Fibroblast of skin of right biceps (primary cell): ENCODE measurements around the gene SERPIND1.
"Not testable (repeated sequence)": the region's sequence is repeated elsewhere in the genome, so short reads cannot be mapped to it uniquely, and the experiment has no call there.

ENCODE experiments used
- DNase-seq: peaks from one replicate; pipeline ENCODE4 v3.0.0-alpha.2; 2013

SERPIND1 gene

GRCh38 chr22:20773793-20774212 is at the start of gene SERPIND1:
SERPIND1 (plus strand) TSS chr22:20774113; CDS start chr22:20779313, 5,200 bp downstream.
- no peak for DNase-seq

GRCh38 chr22:20724676-20725454 is 49.0 kb upstream of the SERPIND1 start:
- no peak for DNase-seq

GRCh38 chr22:20725987-20726558 is 47.8 kb upstream of the SERPIND1 start:
- DNase-seq, result peak; percentile 23

GRCh38 chr22:20727118-20728015 is 46.5 kb upstream of the SERPIND1 start:
- DNase-seq, result no peak

GRCh38 chr22:20728523-20729190 is 45.3 kb upstream of the SERPIND1 start:
- no peak for DNase-seq

GRCh38 chr22:20729194-20729593 is 44.7 kb upstream of the SERPIND1 start:
- no peak for DNase-seq

GRCh38 chr22:20732431-20732830 is 41.5 kb upstream of the SERPIND1 start:
- DNase-seq, result not testable (repeated sequence)

- DNase-seq, result not testable (repeated sequence)
These were observed 38.4 kb upstream of the SERPIND1 start for GRCh38 chr22:20735356-20736162.

GRCh38 chr22:20736891-20737290 is 37.0 kb upstream of the SERPIND1 start:
- not testable (repeated sequence) for DNase-seq

GRCh38 chr22:20738394-20739089 is 35.4 kb upstream of the SERPIND1 start:
- DNase-seq, result no peak

- DNase-seq, result no peak
These were observed 33.5 kb upstream of the SERPIND1 start for GRCh38 chr22:20740222-20740951.

- no peak for DNase-seq
These were observed 32.8 kb upstream of the SERPIND1 start for GRCh38 chr22:20741008-20741633.

- DNase-seq, result peak; percentile 19
These were observed 32.0 kb upstream of the SERPIND1 start for GRCh38 chr22:20741634-20742581.

GRCh38 chr22:20742764-20743163 is 31.1 kb upstream of the SERPIND1 start:
- DNase-seq, result no peak

- DNase-seq, result no peak
These were observed 29.5 kb upstream of the SERPIND1 start for GRCh38 chr22:20744456-20744855.

- DNase-seq, result no peak
These were observed 28.8 kb upstream of the SERPIND1 start for GRCh38 chr22:20745119-20745518.

- no peak for DNase-seq
These were observed 27.3 kb upstream of the SERPIND1 start for GRCh38 chr22:20746431-20747189.

GRCh38 chr22:20747223-20747622 is 26.7 kb upstream of the SERPIND1 start:
- no peak for DNase-seq
